Subcutaneous adipose tissue (tissue), 4 donors: ENCODE measurements around the gene PWP2. TPM values are rescaled to one million over a fixed set of nuclear protein-coding genes. Genes with fewer than 3 reads are reported as not detected.

Source experiments
- total RNA-seq, 4 donors: library from RNA; depleted of rRNA; stranded (reverse); fragments of >200 nt; gene quantifications; one replicate each; pipeline ENCODE4 v1.1.0, GENCODE V29; 2016
- TF ChIP-seq, protein P1 (sequence below): fragments of 450-650 bp; IDR thresholded peaks from one replicate; pipeline ENCODE4 v1.5.1; 2016; ENCODE audit warnings: low read depth, mild to moderate bottlenecking, control low read depth, antibody characterized with exemption, moderate library complexity

PWP2 gene
- total RNA-seq, 4 donors from 2014 or later: 3.9 to 13.4 (median 9.4) TPM

DNA sequence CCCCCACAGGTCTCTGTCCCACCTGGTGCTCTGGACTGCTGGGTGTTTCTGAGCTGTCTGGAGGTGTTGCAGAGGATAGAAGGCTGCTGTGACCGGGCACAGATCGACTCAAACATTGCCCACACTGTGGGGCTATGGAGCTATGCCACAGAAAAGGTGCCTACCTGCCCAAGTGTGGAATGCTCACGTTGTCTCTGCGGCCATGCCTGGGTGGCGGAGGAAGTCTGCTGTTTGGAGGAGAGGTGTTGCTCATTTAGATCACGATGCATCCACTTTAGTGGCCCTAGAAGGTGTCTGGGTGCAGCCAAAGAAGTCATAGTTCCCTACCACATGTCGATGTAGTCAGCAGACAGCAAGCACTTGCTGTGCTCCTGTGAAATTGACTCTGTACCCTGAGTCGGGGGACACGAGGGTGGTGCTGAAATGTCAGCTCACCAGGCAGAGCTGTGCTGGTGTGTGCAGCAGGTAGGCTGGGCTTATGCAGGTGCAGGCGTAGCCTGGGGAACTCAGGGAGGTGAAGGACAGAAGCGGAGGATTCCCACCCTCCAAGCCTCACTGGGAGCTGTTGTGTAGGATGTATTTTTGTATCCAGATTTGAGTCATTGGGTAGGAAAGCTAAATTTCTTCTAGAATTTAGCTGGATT, 32.8 kb upstream of the PWP2 start:
- TF ChIP-seq, protein P1, sequence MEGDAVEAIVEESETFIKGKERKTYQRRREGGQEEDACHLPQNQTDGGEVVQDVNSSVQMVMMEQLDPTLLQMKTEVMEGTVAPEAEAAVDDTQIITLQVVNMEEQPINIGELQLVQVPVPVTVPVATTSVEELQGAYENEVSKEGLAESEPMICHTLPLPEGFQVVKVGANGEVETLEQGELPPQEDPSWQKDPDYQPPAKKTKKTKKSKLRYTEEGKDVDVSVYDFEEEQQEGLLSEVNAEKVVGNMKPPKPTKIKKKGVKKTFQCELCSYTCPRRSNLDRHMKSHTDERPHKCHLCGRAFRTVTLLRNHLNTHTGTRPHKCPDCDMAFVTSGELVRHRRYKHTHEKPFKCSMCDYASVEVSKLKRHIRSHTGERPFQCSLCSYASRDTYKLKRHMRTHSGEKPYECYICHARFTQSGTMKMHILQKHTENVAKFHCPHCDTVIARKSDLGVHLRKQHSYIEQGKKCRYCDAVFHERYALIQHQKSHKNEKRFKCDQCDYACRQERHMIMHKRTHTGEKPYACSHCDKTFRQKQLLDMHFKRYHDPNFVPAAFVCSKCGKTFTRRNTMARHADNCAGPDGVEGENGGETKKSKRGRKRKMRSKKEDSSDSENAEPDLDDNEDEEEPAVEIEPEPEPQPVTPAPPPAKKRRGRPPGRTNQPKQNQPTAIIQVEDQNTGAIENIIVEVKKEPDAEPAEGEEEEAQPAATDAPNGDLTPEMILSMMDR: no peak

DNA sequence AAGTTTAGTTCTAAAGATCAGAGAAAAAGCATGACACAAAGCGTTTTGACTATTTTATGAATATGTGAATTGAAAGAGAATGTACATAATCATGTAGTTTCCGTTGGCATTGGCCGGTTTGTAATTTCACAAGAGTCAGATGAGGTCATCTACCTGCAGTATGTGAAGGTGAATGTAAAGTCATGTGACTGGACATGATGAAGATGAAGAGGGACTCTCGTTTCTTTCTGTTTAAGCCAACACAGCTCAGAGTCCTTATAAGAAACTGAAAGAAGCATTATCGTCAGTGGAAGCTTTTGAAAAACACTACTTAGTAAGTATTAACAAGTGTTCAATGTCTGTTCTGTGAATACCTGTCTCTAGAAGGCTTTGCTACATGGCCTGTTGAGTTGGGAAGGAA, 30.9 kb upstream of the PWP2 start:
- TF ChIP-seq, protein P1: no peak

DNA sequence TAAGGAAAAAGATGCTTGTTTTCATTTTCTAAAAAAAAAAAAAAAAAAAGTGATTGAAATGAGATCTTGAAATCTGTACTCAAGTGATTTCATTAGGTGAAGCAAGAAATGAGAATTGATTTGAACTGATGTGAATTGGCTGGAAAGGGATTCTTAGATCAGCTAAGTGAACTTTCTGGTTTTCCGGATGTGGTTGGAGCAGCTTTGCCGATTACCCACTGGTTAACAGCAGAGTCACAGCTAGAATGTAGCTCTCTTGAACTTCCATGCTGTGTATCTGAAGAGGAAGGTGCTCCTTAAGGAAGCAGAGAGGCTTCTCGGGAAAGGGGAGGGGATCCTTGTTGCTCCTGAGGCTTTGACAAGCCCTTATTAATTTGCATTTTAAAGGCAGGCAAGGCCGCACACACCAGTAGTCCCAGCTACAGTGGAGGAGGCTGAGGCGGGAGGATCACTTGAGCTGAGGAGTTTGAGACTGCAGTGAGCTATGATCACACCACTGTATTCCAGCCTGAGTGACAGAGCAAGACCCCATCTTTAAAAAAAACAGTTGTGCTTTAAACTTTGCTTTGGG, 28.7 kb upstream of the PWP2 start:
- TF ChIP-seq, protein P1: no peak

DNA sequence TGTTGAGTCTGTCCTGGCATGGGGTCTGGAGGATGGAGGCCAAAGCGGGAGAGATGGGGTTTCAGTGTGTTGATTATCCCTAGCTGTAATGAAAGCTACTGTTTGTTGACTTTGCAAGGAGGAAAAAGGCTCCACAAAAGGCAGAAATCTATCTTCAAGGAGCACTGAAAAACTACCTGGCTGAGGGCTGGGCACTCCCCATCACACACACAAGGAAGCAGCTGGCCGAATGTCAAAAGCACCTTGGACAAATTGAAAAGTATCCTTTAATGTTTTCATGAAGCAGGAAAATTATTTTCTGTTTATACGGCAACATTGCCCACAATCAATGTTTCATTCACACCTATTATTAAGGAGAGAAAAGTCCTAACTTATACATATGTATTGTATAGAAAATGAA, 27.8 kb upstream of the PWP2 start:
- TF ChIP-seq, protein P1: no peak

DNA sequence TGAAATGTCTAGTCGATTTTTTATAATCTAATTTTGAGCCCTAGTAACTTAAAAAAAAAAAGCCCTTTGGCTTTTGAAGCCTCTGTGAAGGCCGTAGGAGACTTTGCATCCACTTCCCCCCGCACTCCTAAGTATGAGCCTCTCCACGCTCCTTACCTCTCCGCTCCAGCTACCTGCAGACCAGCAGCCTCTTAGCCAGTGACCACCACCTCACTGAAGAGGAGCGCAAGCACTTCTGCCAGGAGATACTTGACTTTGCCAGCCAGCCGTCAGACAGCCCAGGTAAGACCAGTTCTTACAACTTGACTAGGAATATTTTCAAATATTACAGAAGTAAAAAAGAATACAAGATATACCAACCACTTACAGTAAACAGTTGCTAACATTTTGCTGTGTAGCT, 27.4 kb upstream of the PWP2 start:
- TF ChIP-seq, protein P1: no peak

DNA sequence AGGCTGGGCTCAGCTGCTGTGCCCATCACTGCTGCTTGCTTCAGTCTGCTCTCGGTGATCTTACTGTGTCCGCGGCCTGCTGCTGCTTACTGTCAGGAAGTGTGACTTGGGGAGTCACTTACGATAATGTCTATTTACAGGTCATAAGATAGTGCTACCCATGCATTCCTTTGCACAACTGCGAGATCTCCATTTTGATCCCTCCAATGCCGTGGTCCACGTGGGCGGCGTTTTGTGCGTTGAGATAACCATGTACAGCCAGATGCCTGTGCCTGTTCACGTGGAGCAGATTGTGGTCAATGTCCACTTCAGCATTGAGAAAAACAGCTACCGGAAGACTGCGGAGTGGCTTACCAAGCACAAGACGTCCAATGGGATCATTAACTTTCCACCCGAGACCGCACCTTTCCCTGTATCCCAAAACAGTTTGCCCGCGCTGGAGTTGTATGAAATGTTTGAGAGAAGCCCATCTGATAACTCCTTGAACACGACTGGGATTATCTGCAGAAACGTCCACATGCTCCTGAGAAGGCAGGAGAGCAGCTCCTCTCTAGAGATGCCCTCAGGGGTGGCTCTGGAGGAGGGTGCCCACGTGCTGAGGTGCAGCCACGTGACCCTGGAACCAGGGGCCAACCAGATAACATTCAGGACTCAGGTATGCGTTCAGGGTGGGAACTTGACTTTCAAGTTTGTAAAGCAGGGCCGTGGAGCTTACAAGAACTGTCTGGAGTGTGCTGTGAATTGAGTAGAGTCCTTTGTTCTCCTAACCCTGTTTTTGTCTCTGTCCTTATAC, 24.4 kb upstream of the PWP2 start:
- TF ChIP-seq, protein P1: no peak

DNA sequence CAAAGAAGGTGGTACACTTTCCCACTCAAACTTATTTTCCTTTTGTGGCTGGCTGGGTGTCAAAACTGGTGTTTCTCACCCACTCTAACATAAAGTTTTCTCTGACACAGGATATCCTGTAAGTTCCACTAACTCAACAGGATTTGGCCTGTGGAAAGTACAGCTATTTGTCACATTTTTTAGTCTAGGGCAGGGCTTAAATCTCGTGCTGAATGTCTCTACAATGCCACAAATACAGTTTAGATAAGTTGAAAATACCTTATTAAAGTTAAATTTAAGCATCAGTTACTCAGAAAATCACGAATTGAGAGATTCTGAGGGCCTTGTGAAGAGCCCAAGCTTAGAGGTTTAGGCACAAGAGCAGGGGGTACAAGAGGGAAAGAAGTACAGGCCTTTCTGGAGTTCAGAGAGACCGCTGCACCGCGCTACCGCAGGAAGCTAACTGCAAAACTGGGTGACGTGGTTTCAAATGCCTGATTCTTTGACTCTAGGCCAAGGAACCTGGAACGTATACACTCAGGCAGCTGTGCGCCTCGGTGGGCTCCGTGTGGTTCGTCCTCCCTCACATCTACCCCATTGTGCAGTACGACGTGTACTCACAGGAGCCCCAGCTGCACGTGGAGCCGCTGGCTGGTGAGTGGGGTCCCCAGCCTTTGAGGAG, 23.4 kb upstream of the PWP2 start:
- TF ChIP-seq, protein P1: no peak
